PC-3 (cell line): ENCODE results near the gene RMDN2.

Experiments
- EZH2phosphoT487 ChIP-seq: fragments of 300-600 bp; sonication (generic); IDR thresholded peaks from 2 replicates; pipeline ENCODE4 v1.6.1; 2018; ENCODE audit warnings: mild to moderate bottlenecking, antibody characterized with exemption, low read length, borderline replicate concordance
- TF ChIP-seq, protein P1 (sequence below): fragments of 300-600 bp; sonication (generic); conservative IDR thresholded peaks from 2 replicates; pipeline ENCODE4 v1.5.1; 2017; ENCODE audit warnings: antibody characterized with exemption, low read depth, mild to moderate bottlenecking, low read length

DNA sequence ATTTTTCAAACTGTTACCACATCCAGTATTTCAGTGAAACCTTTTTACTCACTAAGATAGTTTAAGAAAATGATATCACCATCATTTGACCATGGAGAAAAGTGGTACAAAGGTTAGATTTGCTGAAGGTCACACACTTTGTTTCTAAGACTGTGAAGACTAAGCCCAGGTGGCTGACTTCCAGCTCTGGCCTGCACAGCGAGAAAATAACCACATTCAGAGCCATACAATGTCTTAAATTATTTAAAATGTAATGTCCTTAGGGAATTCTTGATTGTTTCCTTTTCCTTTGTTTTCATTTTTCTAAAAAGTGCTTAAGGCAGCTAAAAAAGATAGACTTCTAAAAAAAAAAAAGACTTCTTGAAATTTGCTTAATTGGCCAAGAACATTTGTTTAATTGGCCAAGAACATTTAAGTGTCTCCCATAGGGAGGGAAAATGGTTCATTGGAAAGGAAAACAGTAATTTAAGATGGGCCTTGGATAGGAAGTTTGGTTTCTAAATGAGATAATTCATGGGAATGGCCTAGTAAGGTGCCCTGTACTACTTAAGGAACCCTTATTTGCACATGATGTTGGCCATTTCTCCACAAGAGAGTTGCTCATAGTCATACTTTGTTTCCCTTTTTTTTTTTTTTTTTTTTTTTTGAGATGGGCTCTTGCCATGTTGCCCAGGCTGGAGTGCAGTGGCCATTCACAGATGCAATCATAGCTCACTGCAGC lies 105.7 kb downstream of the RMDN2 start:
- TF ChIP-seq, protein P1, sequence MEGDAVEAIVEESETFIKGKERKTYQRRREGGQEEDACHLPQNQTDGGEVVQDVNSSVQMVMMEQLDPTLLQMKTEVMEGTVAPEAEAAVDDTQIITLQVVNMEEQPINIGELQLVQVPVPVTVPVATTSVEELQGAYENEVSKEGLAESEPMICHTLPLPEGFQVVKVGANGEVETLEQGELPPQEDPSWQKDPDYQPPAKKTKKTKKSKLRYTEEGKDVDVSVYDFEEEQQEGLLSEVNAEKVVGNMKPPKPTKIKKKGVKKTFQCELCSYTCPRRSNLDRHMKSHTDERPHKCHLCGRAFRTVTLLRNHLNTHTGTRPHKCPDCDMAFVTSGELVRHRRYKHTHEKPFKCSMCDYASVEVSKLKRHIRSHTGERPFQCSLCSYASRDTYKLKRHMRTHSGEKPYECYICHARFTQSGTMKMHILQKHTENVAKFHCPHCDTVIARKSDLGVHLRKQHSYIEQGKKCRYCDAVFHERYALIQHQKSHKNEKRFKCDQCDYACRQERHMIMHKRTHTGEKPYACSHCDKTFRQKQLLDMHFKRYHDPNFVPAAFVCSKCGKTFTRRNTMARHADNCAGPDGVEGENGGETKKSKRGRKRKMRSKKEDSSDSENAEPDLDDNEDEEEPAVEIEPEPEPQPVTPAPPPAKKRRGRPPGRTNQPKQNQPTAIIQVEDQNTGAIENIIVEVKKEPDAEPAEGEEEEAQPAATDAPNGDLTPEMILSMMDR: no peak
- TF ChIP-seq EZH2phosphoT487: no peak
